Loucy (cell line): ENCODE measurements around the gene RPL13.

Source experiments
- H2AFZ ChIP-seq: fragments of 200-600 bp; sonication (generic); 2 replicates; pipeline ENCODE4 v1.6.0; 2016; ENCODE audit warnings: antibody characterized with exemption, mild to moderate bottlenecking, low read length, moderate library complexity
- H3F3A ChIP-seq: fragments of 200-600 bp; 2 replicates; pipeline ENCODE4 v1.6.0; 2016; ENCODE audit warnings: antibody characterized with exemption, low read depth, mild to moderate bottlenecking
- H3K27me3 ChIP-seq: fragments of 200-600 bp; sonication (generic); 2 replicates; pipeline ENCODE4 v1.6.1; 2014; ENCODE audit warnings: low read length, mild to moderate bottlenecking; ENCODE audit not compliant: insufficient read depth, poor library complexity, severe bottlenecking
- H3K36me3 ChIP-seq: fragments of 200-600 bp; sonication (generic); 2 replicates; pipeline ENCODE4 v1.6.1; 2016; ENCODE audit warnings: low read length; ENCODE audit not compliant: insufficient read depth
- H3K4me1 ChIP-seq: fragments of 200-600 bp; sonication (generic); 2 replicates; pipeline ENCODE4 v1.5.1; 2014; ENCODE audit warnings: low read length, mild to moderate bottlenecking; ENCODE audit not compliant: insufficient read depth, poor library complexity, severe bottlenecking
- H3K4me2 ChIP-seq: fragments of 200-600 bp; sonication (generic); 2 replicates; pipeline ENCODE4 v1.6.0; 2014; ENCODE audit warnings: antibody characterized with exemption, low read length, low read depth, mild to moderate bottlenecking; ENCODE audit not compliant: poor library complexity, severe bottlenecking
- H3K4me3 ChIP-seq: fragments of 200-600 bp; sonication (generic); 2 replicates; pipeline ENCODE4 v1.5.1; 2014; ENCODE audit warnings: low read length, mild to moderate bottlenecking, mixed read lengths; ENCODE audit not compliant: poor library complexity, severe bottlenecking
- H3K79me2 ChIP-seq: fragments of 200-600 bp; sonication (generic); 2 replicates; pipeline ENCODE4 v1.6.1; 2014; ENCODE audit warnings: low read length; ENCODE audit not compliant: insufficient read depth
- H3K9ac ChIP-seq: fragments of 200-600 bp; sonication (generic); 2 replicates; pipeline ENCODE4 v1.6.0; 2014; ENCODE audit warnings: mild to moderate bottlenecking, low read depth, low read length, moderate library complexity; ENCODE audit not compliant: poor library complexity, severe bottlenecking
- H3K9me2 ChIP-seq: fragments of 200-600 bp; sonication (generic); replicated peaks from 2 replicates; pipeline ENCODE4 v1.6.1; 2016; ENCODE audit warnings: low read depth, low read length, mixed read lengths
- H3K9me3 ChIP-seq: fragments of 200-600 bp; sonication (generic); 2 replicates; pipeline ENCODE4 v1.6.1; 2014; ENCODE audit warnings: mild to moderate bottlenecking, antibody characterized with exemption, low read length, low read depth; ENCODE audit not compliant: insufficient read depth
- H4K20me1 ChIP-seq: fragments of 200-600 bp; sonication (generic); 2 replicates; pipeline ENCODE4 v1.6.0; 2014; ENCODE audit warnings: antibody characterized with exemption, low read length, mild to moderate bottlenecking; ENCODE audit not compliant: insufficient read depth, poor library complexity, severe bottlenecking
- CTCF ChIP-seq: fragments of 200-600 bp; sonication (generic); conservative IDR thresholded peaks from 2 replicates; pipeline ENCODE4 v1.5.1; 2014; ENCODE audit warnings: mild to moderate bottlenecking, antibody characterized with exemption, low read length
- EZH2phosphoT487 ChIP-seq: fragments of 200-600 bp; IDR thresholded peaks from 2 replicates; pipeline ENCODE4 v1.6.1; 2018; ENCODE audit warnings: antibody characterized with exemption, mild to moderate bottlenecking, moderate library complexity, borderline replicate concordance

Gene RPL13

GRCh38 chr16:89588413-89589109 lies 28.1 kb downstream of the RPL13 start:
- Histone ChIP-seq H3K9me3 (no peaks in the 10 kb centered on the region), H3K9me2 (no peaks in the 10 kb centered on the region), H3K9ac (no peak overlapping the region), H3K4me1 (peaks cover 2% of the 10 kb centered on the region), H2AFZ (no peak overlapping the region), H3K4me3 (no peak overlapping the region), H4K20me1 (no peaks in the 10 kb centered on the region), H3K4me2 (no peak overlapping the region), H3K36me3 (no peaks in the 10 kb centered on the region), H3F3A (no peaks in the 10 kb centered on the region), H3K27me3 (no peaks in the 10 kb centered on the region), H3K79me2 (no peaks in the 10 kb centered on the region)
- no peak for TF ChIP-seq CTCF
- no peak for TF ChIP-seq EZH2phosphoT487

GRCh38 chr16:89589241-89589926 lies 28.9 kb downstream of the RPL13 start:
- H3K27me3 ChIP-seq: no peaks in the 10 kb centered on the region
- H3K9me2 ChIP-seq: no peaks in the 10 kb centered on the region
- no peaks in the 10 kb centered on the region for H4K20me1 ChIP-seq
- TF ChIP-seq EZH2phosphoT487 (no peak), CTCF (no peak)
- H3K79me2 ChIP-seq: no peaks in the 10 kb centered on the region
- H3K4me2 ChIP-seq: no peak overlapping the region
- H3F3A ChIP-seq: no peaks in the 10 kb centered on the region
- no peak overlapping the region for H3K4me3 ChIP-seq
- no peaks in the 10 kb centered on the region for H3K36me3 ChIP-seq
- H3K9ac ChIP-seq: no peak overlapping the region
- no peak overlapping the region for H2AFZ ChIP-seq
- peaks cover 4% of the 10 kb centered on the region for H3K4me1 ChIP-seq
- no peaks in the 10 kb centered on the region for H3K9me3 ChIP-seq

- no peaks in the 10 kb centered on the region for H3K36me3 ChIP-seq
- H2AFZ ChIP-seq: no peak overlapping the region
- H3K79me2 ChIP-seq: no peaks in the 10 kb centered on the region
- H4K20me1 ChIP-seq: no peaks in the 10 kb centered on the region
- peak overlapping the region; percentile 52 for H3K9ac ChIP-seq
- no peaks in the 10 kb centered on the region for H3F3A ChIP-seq
- H3K4me2 ChIP-seq: peak overlapping the region; percentile 65
- H3K27me3 ChIP-seq: no peaks in the 10 kb centered on the region
- no peaks in the 10 kb centered on the region for H3K9me3 ChIP-seq
- TF ChIP-seq CTCF: no peak
- TF ChIP-seq EZH2phosphoT487: no peak
- peak overlapping the region; percentile 49 for H3K4me3 ChIP-seq
- peaks cover 6% of the 10 kb centered on the region for H3K4me1 ChIP-seq
- H3K9me2 ChIP-seq: no peaks in the 10 kb centered on the region
These were observed 33.4 kb downstream of the RPL13 start for GRCh38 chr16:89593841-89594240.
